HG03139 (cell line): ENCODE results near the gene PRR36.
"Not testable (repeated sequence)": the region's sequence is repeated elsewhere in the genome, so short reads cannot be mapped to it uniquely, and the experiment has no call there.

Experiments
- ATAC-seq: cut with Tn5 transposase; IDR thresholded peaks from one replicate; pipeline ENCODE4 v1.9.1; 2021; ENCODE audit not compliant: unreplicated experiment

PRR36 gene

DNA sequence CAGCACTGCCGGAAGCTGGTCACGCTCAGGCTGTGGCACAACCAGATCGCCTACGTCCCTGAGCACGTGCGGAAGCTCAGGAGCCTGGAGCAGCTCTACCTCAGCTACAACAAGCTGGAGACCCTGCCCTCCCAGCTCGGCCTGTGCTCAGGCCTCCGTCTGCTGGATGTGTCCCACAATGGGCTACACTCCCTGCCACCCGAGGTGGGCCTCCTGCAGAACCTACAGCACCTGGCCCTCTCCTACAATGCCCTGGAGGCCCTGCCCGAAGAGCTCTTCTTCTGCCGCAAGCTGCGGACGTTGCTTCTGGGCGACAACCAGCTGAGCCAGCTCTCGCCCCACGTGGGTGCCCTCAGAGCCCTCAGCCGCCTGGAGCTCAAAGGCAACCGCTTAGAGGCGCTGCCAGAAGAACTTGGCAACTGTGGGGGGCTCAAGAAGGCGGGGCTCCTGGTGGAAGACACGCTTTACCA is 26.2 kb upstream of the PRR36 start:
- ATAC-seq, result no peak

DNA sequence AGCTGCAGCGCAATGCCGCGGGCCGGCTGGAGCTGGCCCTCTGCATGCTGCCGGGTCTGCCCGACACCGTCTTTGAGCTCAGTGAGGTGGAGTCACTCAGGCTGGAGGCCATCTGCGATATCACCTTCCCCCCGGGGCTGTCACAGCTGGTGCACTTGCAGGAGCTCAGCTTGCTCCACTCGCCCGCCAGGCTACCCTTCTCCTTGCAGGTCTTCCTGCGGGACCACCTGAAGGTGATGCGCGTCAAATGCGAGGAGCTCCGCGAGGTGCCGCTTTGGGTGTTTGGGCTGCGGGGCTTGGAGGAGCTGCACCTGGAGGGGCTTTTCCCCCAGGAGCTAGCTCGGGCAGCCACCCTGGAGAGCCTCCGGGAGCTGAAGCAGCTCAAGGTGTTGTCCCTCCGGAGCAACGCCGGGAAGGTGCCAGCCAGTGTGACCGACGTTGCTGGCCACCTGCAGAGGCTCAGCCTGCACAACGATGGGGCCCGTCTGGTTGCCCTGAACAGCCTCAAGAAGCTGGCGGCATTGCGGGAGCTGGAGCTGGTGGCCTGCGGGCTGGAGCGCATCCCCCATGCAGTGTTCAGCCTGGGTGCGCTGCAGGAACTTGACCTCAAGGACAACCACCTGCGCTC is 25.7 kb upstream of the PRR36 start:
- no peak for ATAC-seq

DNA sequence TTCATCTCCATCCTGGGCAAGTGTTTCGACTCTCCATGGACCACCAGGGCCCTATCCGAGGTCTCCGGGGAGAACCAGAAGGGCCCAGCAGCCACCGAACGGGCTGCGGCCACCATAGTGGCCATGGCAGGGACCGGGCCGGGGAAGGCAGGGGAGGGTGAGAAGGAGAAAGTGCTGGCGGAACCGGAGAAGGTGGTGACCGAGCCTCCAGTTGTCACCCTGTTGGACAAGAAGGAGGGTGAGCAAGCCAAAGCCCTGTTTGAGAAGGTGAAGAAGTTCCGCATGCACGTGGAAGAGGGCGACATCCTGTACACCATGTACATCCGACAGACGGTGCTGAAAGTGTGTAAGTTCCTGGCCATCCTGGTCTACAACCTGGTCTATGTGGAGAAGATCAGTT is 24.8 kb upstream of the PRR36 start:
- no peak for ATAC-seq

DNA sequence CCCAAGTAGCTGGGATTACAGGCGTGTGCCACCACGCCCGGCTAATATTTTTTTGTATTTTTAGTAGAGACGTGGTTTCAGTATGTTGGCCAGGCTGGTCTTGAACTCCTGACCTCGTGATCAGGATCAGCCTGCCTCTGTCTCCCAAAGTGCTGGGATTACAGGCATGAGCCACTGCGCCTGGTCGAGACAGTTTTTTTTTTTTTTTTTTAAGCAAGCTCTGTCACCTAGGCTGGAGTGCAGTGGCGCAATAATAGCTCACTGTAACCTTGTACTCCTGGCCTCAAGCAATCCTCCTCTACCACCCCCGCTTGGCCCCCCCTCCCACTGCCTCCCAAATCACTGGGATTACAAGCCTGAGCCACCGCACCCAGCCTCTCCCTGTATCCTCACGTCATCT is 23.1 kb upstream of the PRR36 start:
- no peak for ATAC-seq

DNA sequence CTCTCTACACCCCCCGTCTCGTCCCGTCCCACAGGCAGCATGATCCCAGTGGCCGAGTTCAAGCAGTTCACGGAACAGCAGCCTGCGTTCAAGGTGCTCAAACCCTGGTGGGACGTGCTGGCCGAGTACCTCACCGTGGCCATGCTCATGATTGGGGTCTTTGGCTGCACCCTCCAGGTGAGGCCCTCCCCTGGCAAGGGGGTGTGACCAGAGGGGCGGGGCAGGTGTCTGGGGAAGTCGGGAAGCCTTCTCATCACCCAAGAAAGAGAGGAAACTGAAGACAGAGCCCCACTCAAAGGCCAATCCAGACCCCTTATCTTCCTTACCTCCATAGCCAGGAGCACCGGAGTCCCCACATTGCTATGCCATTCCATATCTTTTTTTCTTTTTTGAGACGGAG is 21.4 kb upstream of the PRR36 start:
- no peak for ATAC-seq

DNA sequence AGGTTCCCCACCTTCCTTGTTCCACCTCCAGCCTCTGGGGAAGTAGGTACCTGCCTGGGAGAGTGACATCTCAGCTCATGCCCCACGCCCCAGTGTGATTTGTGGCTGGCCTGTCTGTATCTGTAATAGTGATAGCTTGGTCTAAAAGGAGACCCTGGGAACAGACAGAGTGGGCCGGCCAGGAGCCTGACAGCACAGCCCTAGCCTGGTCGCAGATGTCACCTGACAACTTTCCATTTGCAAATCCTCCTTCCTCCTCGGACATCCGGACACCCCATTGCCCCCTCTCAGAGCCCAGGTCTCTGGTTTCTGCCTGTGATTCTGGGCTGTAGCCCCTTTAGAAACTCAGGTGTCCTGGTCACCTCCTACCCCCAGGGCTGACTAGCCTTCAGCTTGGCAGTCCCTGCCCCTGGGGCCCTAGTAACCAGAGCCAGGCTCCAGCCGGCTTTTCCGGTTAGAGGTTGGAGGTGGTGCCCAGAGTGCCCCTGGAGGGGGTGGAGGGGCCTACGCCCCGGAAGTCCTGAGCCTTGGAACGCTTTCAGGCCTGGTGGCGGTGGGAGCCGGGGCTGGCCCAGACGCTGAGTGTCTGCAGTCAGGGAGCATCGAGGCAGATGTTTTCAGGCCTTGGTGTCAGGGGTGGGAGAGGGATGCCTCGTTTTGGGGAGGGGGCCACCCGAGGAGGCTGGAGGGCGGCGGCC is 20.6 kb upstream of the PRR36 start:
- no peak for ATAC-seq

GRCh38 chr19:7893362-7894101 is 19.3 kb upstream of the PRR36 start:
- not testable (repeated sequence) for ATAC-seq

- ATAC-seq, result no peak
Measured at GRCh38 chr19:7888826-7889217, 14.6 kb upstream of the PRR36 start.

DNA sequence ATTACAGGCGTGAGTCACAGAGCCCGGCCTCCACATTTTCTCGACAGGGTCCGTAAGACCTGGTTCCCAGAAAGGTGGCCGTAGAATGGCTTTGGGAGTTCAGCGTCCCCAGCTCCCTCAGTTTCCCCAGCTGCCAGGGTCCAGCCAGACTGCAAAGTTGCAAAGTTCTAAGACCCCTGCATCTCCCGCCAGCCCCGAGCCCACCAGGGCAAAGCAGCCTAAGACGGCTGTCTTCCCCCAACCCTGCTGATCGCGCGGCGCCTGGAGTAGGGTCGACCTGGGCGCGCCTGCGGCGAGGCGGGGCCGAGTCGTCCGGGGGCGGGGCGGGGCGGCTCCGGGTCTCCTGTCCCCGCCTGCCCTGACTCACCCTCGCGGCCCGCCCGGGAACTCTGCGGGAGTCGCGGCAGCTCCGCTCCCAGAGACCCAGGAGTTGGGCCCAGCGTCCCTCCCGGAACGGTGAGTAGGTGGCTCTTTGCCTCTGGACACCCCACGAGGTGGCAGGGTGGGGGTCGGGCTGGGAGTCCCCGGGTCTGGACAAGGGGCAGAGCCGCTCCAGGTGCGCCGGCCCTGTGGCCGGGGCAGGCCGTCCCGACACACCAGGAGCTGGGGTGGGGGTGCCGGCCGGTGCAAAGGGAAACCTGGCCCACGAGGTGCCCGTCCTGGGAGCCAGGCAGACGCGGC is 14.1 kb upstream of the PRR36 start, which contains the start of gene LRRC8E:
Gene LRRC8E, plus strand, starts transcription at position 366 of the 681 bp plus-strand sequence. CDS start 7,094 bp downstream, outside the sequence.
- ATAC-seq, result no peak

DNA sequence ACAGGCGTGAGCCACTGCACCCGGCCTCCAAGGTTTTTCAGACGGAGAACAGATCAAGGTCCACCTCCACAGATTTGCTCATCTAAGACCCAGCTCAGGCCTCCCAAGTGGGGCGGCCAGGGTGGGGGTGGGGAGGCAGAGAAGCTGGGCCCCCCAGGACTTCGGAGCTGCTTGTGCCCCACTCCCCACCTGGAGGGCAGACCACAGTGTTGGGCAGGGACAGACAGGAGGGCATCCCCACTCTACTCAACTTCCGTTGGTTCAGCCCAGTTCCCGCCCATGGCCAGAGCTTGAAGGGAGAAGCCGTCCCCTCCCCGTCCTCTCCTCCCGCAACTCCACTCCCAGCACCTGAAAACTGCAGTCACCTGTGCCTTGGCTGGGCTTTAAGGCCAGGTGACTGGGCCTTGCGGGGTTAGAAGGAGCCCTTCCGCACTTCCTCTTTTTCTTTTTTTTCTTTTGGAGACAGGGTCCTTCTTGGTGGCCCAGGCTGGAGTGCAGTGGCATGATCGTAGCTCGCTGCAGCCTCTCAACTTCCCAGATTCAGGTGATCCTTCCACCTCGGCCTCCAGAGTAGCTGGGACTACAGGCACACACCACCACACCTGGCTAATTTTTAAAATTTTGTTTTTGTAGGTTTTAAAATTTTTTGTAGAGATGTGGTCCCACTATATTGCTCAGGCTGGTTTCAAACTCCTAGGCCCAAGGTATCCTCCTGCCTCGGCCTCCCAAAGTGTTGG is 13.4 kb upstream of the PRR36 start:
- ATAC-seq, result no peak

DNA sequence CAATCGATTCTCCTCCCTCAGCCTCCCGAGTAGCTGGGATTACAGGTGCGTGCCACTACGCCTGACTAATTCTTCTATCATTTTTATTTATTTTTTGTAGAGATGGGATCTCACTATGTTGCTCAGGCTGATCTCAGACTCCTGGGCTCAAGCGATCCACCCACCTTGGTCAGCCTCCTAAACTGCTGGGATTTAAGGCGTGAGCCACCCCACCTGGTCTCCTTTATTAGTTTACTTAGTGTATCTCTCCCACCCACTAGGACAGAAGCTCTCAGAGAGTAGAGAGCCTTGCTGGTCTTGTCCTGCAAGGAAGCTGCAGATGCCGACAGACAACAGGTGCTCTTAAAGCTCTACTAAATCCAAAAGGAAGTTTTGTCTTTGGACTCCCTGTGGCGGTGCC is 11.6 kb upstream of the PRR36 start:
- ATAC-seq, result no peak

- no peak for ATAC-seq
Measured at GRCh38 chr19:7883796-7884570, 9.8 kb upstream of the PRR36 start.

DNA sequence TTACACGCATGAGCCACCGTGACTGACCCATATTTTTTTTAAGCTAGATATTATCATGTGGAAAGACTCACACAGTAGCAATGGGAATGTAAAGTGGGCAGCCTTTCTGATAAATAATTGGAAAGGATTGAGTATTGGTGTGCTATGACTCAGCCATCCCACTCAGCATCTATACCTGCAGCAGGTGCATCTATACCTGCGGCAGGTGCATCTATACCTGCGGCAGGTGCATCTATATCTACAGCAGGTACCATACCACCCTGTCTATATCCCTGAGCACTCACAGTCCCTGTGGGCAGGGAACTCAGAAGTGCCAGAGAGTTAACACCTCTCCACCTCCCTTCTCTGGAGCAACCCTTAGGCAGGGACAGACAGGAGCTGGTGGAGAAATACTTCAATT is 8.9 kb upstream of the PRR36 start:
- ATAC-seq, result no peak

- ATAC-seq, result no peak
Measured at GRCh38 chr19:7881910-7882309, 7.7 kb upstream of the PRR36 start.

DNA sequence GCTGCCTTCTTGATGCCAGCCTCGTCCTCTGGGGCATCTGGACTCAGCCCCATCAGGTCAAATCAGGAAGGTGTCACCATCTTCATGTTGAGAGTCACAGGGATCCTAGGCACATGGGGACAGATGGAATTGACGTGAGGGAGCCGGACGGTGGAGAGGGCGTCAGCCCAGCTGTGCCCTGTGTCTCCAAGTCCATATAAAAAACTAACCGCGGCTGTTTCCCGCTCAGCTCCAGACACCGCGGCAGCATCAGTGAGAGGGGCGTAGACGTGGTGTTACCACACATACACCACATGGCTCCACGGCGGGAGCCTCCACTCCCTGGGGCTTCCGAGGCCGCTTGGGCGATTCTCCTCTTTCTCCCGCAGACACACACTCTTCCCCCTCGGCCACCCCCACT is 5.6 kb upstream of the PRR36 start:
- ATAC-seq, result no peak

DNA sequence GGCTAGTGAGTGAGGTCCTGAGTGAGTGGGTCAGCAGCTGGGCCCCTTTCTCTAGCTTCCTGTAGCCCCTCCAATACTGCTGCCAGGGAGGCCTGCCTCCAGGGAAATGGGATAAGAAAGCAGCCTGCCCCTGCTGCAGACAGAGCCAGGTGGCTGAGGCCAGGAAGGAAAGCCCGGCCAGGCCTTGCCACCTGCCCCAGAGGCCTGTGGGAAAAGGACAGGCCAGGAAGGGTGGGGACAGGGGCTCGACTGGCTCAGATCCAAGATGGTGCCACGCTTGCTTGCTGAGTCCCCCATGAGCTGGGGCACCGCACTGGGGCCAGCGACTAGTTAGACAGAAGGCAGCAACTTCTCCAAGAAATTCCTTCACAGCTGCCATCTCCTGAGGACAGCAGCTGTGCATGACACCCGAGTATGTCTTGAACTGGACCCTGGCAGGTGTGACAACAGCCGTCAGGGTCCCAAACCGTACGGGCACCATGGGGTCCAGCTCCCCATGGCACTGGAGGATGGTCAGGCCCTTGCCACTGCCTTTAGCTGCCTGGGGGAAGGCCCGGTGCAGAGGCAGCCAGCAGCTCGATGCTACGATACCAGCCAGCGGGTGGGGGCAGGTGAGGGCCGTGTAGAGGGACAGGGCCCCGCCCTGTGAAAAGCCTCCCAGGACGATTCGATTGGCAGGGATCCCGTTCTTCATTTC is 5.1 kb upstream of the PRR36 start:
- ATAC-seq, result no peak

DNA sequence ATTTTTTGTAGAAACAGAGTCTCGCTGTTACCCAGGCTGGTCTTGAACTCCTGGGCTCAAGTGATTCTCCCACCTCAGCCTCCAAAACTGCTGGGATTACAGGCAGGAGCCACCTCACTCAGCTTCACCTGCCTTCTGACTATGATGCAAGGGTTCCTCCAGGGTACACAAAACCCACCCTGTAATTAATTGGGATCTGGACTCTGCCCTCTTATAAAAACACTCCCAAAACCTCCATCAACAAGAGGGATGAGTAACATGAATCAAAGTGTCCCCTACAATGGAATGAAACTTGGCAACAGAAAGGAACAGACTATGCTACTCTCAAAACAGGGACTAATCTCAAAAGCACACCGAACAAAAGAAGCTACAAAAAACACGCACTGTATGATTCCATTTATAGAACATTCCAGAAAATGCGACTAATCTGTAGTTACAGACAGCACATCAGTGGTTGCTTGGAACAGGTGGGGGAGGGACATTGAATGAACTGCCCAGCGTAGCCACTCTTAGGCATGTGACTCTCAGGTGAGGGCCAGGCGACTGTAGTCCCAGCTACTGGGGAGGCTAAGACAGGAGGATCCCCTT is 3.2 kb upstream of the PRR36 start:
- no peak for ATAC-seq

GRCh38 chr19:7874897-7875273 is 695 bp upstream of the PRR36 start:
- no peak for ATAC-seq
